Kidney (tissue), 14 donors: ENCODE results near the gene PTGDR. TPM values are rescaled to one million over a fixed set of nuclear protein-coding genes. Genes with fewer than 3 reads are reported as not detected.

Experiments
- DNase-seq, 5 donors: peaks; one replicate each; pipeline ENCODE4 v3.0.0-alpha.2; 2013 to 2020
- FAIRE-seq: peaks from 2 replicates; lab custom pipeline; 2012; peaks lifted over from hg19 to GRCh38; lab: Jason Lieb, UNC
- H3K27ac ChIP-seq, 2 donors: one replicate each; pipeline ENCODE4 v1.7.0; 2013; ENCODE audit warnings: low read depth in 2 of 2, low read length in 2 of 2, inconsistent platforms in 1 of 2
- H3K27me3 ChIP-seq: one replicate; pipeline ENCODE4 v1.7.1; 2013; ENCODE audit warnings: low read length, inconsistent platforms; ENCODE audit not compliant: control insufficient read depth, insufficient read depth
- H3K36me3 ChIP-seq, 3 donors: one replicate each; pipeline versions ENCODE4 v1.7.0 to v1.7.1; 2013; ENCODE audit warnings: low read length in 3 of 3, control low read depth in 1 of 3, inconsistent platforms in 1 of 3; ENCODE audit not compliant: insufficient read depth in 3 of 3, control insufficient read depth in 2 of 3
- H3K4me1 ChIP-seq, 3 donors: one replicate each; pipeline versions ENCODE4 v1.7.0 to v1.7.1; 2013; ENCODE audit warnings: low read length in 3 of 3, inconsistent platforms in 1 of 3, low read depth in 1 of 3; ENCODE audit not compliant: control insufficient read depth in 2 of 3, insufficient read depth in 2 of 3
- H3K4me3 ChIP-seq, 3 donors: one replicate each; pipeline versions ENCODE4 v1.7.0 to v1.8.1; 2013; ENCODE audit warnings: low read length in 3 of 3, control low read depth in 1 of 3, inconsistent platforms in 1 of 3
- H3K9ac ChIP-seq, 3 donors: one replicate each; pipeline versions ENCODE4 v1.7.0 to v1.7.1; 2013; ENCODE audit warnings: low read length in 3 of 3, control low read depth in 1 of 3, inconsistent platforms in 1 of 3
- H3K9me3 ChIP-seq, 3 donors: one replicate each; pipeline versions ENCODE4 v1.7.0 to v1.7.1; 2013; ENCODE audit warnings: low read length in 3 of 3, control low read depth in 1 of 3, inconsistent platforms in 1 of 3; ENCODE audit not compliant: control insufficient read depth in 2 of 3, insufficient read depth in 1 of 3
- intact Hi-C: fragments of 100-400 bp; cut with DNase I; formaldehyde crosslinking; loops from one replicate; pipeline ENCODE4 v1.11.1; 2022
- polyA plus RNA-seq: library from polyadenylated mRNA; stranded (reverse); fragments of 350-450 nt; fragmentation: Illumina TruSeq; extraction: RNeasy Lipid Tissue Mini Kit (QIAGEN cat#74804); gene quantifications from one replicate; pipeline ENCODE4 v1.2.3, GENCODE V29; 2014; ENCODE audit warnings: low read depth, low replicate concordance; ENCODE audit not compliant: insufficient read depth
- total RNA-seq: library from RNA; stranded (reverse); fragmentation: NEBNext Ultra II Directional; extraction: Animal tissue kit (Norgen Biotek cat#: 25700); gene quantifications from one replicate; pipeline ENCODE4 v1.2.1, GENCODE V29; 2021
- TF ChIP-seq, protein P1 (sequence below): IDR thresholded peaks from 3 replicates; pipeline ENCODE4 v1.5.1; 2012; ENCODE audit warnings: mild to moderate bottlenecking, moderate library complexity, borderline replicate concordance; ENCODE audit not compliant: insufficient read depth; ENCODE audit errors: extremely low read depth
- donor health status: control.
- donor health status: control.
- donor health status: control.
- donor health status: control.
- donor health status: control.
- donor health status: DM: yes; HTN: yes; CAD: no.
- donor health status: Normal renal cell carcinoma (clear cell type).

The PTGDR gene
- total and polyA plus RNA-seq, 2 donors from 2014 or later = 0.22 to 3.1 TPM

DNA sequence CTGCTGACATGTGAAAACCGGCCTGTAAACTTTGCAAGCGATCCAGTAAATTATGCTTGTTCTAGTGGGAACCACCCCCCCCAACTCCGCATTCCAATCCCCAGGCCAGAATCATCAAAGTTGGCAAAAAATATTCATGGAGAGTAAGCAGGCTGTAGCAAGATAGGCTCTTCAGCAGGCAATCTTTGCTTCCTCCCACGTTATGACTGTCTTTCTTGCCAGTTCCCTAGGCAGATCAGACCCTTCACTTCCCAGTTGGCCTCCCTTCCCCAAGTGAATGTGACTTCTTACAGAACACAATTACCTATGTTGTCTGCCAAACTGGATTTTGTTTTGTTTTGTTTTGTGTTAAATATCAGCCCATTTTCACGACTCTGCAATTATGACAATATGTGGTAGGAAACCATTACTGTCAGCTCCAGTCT, 45.4 kb downstream of the PTGDR start:
- FAIRE-seq (no peak), DNase-seq (peak in 3 of 5 donors; percentile 57 to 73 (median 64))
- Histone ChIP-seq H3K9me3 (no peaks in the 10 kb centered on the region), H3K27me3 (no peaks in the 10 kb centered on the region), H3K4me3 (peak overlapping the region; percentile 31 to 78 (median 64)), H3K27ac (peak overlapping the region in 1 of 2 donors; percentile 2), H3K36me3 (no peaks in the 10 kb centered on the region), H3K9ac (no peak overlapping the region), H3K4me1 (peaks cover 0 to 14% (median 0%) of the 10 kb centered on the region in 3 donors)
- TF ChIP-seq, protein P1, sequence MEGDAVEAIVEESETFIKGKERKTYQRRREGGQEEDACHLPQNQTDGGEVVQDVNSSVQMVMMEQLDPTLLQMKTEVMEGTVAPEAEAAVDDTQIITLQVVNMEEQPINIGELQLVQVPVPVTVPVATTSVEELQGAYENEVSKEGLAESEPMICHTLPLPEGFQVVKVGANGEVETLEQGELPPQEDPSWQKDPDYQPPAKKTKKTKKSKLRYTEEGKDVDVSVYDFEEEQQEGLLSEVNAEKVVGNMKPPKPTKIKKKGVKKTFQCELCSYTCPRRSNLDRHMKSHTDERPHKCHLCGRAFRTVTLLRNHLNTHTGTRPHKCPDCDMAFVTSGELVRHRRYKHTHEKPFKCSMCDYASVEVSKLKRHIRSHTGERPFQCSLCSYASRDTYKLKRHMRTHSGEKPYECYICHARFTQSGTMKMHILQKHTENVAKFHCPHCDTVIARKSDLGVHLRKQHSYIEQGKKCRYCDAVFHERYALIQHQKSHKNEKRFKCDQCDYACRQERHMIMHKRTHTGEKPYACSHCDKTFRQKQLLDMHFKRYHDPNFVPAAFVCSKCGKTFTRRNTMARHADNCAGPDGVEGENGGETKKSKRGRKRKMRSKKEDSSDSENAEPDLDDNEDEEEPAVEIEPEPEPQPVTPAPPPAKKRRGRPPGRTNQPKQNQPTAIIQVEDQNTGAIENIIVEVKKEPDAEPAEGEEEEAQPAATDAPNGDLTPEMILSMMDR = no peak
- intact Hi-C loops = no loop called here

DNA sequence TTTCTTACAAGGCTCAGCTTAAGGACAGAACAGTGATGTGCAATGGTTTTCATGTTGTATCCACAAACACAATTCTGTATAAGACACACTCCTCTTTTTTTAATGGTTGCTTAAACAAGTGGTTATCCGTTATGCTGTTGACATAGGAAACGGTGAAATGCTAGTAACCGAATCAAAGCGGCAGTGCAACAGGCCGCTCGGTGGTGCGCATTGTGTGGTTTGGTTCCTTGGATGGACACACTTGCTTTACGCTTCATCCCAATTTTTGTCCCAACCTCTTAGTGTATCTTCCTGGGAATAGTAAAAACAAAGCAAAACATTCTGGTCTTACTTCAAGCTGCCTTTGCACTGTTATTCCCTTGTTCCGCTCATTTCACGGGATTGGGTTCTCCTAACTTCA, 46.0 kb downstream of the PTGDR start:
- Histone ChIP-seq H3K9me3 (no peaks in the 10 kb centered on the region), H3K27ac (peak overlapping the region; percentile 23 to 66), H3K4me3 (peak overlapping the region; percentile 46 to 78 (median 64)), H3K4me1 (peaks cover 0 to 14% (median 0%) of the 10 kb centered on the region in 3 donors), H3K36me3 (no peaks in the 10 kb centered on the region), H3K9ac (peak overlapping the region; percentile 12 to 67 (median 37)), H3K27me3 (no peaks in the 10 kb centered on the region)
- no peak for FAIRE-seq
- TF ChIP-seq, protein P1 = no peak
- no peak for DNase-seq
- intact Hi-C loops = no loop called here

DNA sequence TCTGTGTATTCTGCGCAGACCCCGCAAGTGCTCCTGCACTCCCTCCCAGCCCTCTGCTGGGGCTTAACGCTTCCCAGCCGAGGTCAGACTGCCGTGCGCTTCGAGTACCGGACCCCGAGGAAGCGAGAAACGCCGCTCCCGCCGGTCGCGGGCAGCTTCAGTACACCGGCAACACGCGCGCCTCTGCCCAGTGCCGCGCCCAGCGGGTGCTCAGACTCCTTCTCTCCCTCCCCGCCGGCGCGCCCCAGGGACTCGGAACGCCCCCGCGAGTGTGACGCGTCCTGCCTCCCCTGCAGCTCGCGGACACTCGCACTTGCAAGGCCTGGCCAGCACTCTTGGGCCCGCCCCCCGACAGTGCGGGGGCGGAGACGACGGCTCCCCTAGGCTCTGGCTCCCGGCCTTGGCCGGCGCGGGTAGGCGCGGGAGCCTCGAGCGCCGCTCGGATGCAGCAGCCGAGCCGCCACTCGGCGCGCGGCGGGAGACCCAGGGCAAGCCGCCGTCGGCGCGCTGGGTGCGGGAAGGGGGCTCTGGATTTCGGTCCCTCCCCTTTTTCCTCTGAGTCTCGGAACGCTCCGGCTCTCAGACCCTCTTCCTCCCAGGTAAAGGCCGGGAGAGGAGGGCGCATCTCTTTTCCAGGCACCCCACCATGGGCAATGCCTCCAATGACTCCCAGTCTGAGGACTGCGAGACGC, 46.6 kb downstream of the PTGDR start, which contains the start of gene PTGER2:
PTGER2 (plus strand) TSS at position 410 of the 692 bp plus-strand sequence; CDS start at position 647, 237 bp downstream.
- Histone ChIP-seq H3K4me1 (peaks cover 0 to 14% (median 0%) of the 10 kb centered on the region in 3 donors), H3K27me3 (no peaks in the 10 kb centered on the region), H3K4me3 (peak within 1 kb of the TSS; percentile 60 to 78 (median 64)), H3K27ac (peak within 1 kb of the TSS; percentile 23 to 66), H3K9ac (peak within 1 kb of the TSS; percentile 38 to 67 (median 51)), H3K36me3 (no peaks in the 10 kb centered on the region), H3K9me3 (no peaks in the 10 kb centered on the region)
- DNase-seq = peak; percentile 83 to 97 (median 89)
- intact Hi-C loops = no loop called here
- no peak for FAIRE-seq
- TF ChIP-seq, protein P1 = no peak
